ENCODE measurements around the gene SNX25. TPM values are rescaled to one million over a fixed set of nuclear protein-coding genes. Genes with fewer than 3 reads are reported as not detected.

The SNX25 gene
- total RNA-seq, 1 experiment from 2014 or later = 3.5 TPM

GRCh38 chr4:185269286-185269685, 59.9 kb downstream of the SNX25 start:
- DNase-seq (ENCODE audit: low spot score) = no peak

GRCh38 chr4:185270037-185270436, 60.6 kb downstream of the SNX25 start:
- no TSS peak for BruUV-seq (replicated peaks)
- CTCF ChIA-PET = no interaction called here

More at GRCh38 chr4:185269286-185269685, 59.9 kb downstream of the SNX25 start:
- POLR2A ChIA-PET (ENCODE audit: low non-redundant PET) = no interaction called here
- CTCF ChIA-PET = no interaction called here
- intact Hi-C loops (cut with micrococcal nuclease; ENCODE audit: unreplicated experiment) = no loop called here
- H3K36me3 ChIP-seq (ENCODE audit: insufficient read depth, low read length, poor library complexity, severe bottlenecking) = no peaks in the 10 kb centered on the region
- no peaks in the 10 kb centered on the region for H3K9me3 ChIP-seq (ENCODE audit: low read depth, low read length, poor library complexity, severe bottlenecking)
- H3K4me1 ChIP-seq (ENCODE audit: insufficient read depth, low read length, poor library complexity, severe bottlenecking) = peaks cover 17% of the 10 kb centered on the region
- H3K27ac ChIP-seq (ENCODE audit: low read depth, low read length, poor library complexity, severe bottlenecking) = no peak overlapping the region
- TF ChIP-seq CTCF (conservative IDR thresholded peaks at IDR 0.05; ENCODE audit: low read depth, low read length) (no peak), EZH2 (IDR thresholded peaks at IDR 0.05; ENCODE audit: borderline replicate concordance, low read depth, low read length, poor library complexity, severe bottlenecking) (no peak)
- BruUV-seq (replicated peaks) = no TSS peak
- H3K27me3 ChIP-seq (replicated peaks; ENCODE audit: insufficient read depth, low read depth, low read length, poor library complexity) = no peaks in the 10 kb centered on the region
- no peak overlapping the region for H3K4me3 ChIP-seq (ENCODE audit: low read depth, low read length, poor library complexity, severe bottlenecking)

GRCh38 chr4:185270885-185271284, 61.5 kb downstream of the SNX25 start:
- BruUV-seq (replicated peaks) = no TSS peak
- intact Hi-C loops (cut with micrococcal nuclease; ENCODE audit: unreplicated experiment) = no loop called here
- ChIA-PET CTCF (no interaction called here), POLR2A (ENCODE audit: low non-redundant PET) (interaction anchor here (0.6 kb wide), 1 partner anchor 562 kb away, joined by 3 read pairs; no protein-coding TSS in a partner anchor)
- Histone ChIP-seq H3K4me1 (ENCODE audit: insufficient read depth, low read length, poor library complexity, severe bottlenecking) (peaks cover 15% of the 10 kb centered on the region), H3K36me3 (ENCODE audit: insufficient read depth, low read length, poor library complexity, severe bottlenecking) (no peaks in the 10 kb centered on the region), H3K4me3 (ENCODE audit: low read depth, low read length, poor library complexity, severe bottlenecking) (no peak overlapping the region), H3K27me3 (replicated peaks; ENCODE audit: insufficient read depth, low read depth, low read length, poor library complexity) (no peaks in the 10 kb centered on the region), H3K27ac (ENCODE audit: low read depth, low read length, poor library complexity, severe bottlenecking) (no peak overlapping the region), H3K9me3 (ENCODE audit: low read depth, low read length, poor library complexity, severe bottlenecking) (no peaks in the 10 kb centered on the region)
- no peak for DNase-seq (ENCODE audit: low spot score)
- no peak for TF ChIP-seq CTCF (conservative IDR thresholded peaks at IDR 0.05; ENCODE audit: low read depth, low read length)
- no peak for TF ChIP-seq EZH2 (IDR thresholded peaks at IDR 0.05; ENCODE audit: borderline replicate concordance, low read depth, low read length, poor library complexity, severe bottlenecking)

More at GRCh38 chr4:185270037-185270436, 60.6 kb downstream of the SNX25 start:
- Histone ChIP-seq H3K27me3 (replicated peaks; ENCODE audit: insufficient read depth, low read depth, low read length, poor library complexity) (no peaks in the 10 kb centered on the region), H3K4me3 (ENCODE audit: low read depth, low read length, poor library complexity, severe bottlenecking) (no peak overlapping the region), H3K27ac (ENCODE audit: low read depth, low read length, poor library complexity, severe bottlenecking) (no peak overlapping the region), H3K36me3 (ENCODE audit: insufficient read depth, low read length, poor library complexity, severe bottlenecking) (no peaks in the 10 kb centered on the region), H3K4me1 (ENCODE audit: insufficient read depth, low read length, poor library complexity, severe bottlenecking) (peaks cover 17% of the 10 kb centered on the region), H3K9me3 (ENCODE audit: low read depth, low read length, poor library complexity, severe bottlenecking) (no peaks in the 10 kb centered on the region)
- POLR2A ChIA-PET (ENCODE audit: low non-redundant PET) = no interaction called here
- no peak for TF ChIP-seq CTCF (conservative IDR thresholded peaks at IDR 0.05; ENCODE audit: low read depth, low read length)
- DNase-seq (ENCODE audit: low spot score) = no peak
- intact Hi-C loops (cut with micrococcal nuclease; ENCODE audit: unreplicated experiment) = no loop called here

All from A673 (cell line).